HG03139 (cell line): ENCODE measurements around the gene RIN2.
"Not testable (repeated sequence)": the region's sequence is repeated elsewhere in the genome, so short reads cannot be mapped to it uniquely, and the experiment has no call there.

Experiments used
- ATAC-seq: cut with Tn5 transposase; IDR thresholded peaks from one replicate; pipeline ENCODE4 v1.9.1; 2021; ENCODE audit not compliant: unreplicated experiment

Gene RIN2

DNA sequence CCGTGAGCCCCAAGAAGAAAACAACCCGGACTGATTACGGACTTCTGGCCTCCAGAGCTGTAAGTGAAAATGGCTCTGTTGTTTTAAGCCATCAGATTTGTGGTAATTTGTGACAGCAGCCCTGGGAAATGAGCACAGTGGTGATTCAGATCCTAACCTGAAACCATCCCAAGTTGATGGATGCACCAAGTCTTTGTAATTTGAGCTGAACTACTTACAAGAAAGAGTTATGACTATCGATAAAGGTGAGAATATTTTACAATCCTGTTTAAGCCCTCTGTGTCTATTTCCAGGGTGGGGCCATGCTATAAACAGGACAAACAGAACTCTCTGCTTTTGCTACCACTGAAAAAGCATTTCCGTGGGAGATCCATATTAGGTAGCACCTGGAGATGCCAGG lies 19.1 kb upstream of the RIN2 start:
- ATAC-seq = no peak

DNA sequence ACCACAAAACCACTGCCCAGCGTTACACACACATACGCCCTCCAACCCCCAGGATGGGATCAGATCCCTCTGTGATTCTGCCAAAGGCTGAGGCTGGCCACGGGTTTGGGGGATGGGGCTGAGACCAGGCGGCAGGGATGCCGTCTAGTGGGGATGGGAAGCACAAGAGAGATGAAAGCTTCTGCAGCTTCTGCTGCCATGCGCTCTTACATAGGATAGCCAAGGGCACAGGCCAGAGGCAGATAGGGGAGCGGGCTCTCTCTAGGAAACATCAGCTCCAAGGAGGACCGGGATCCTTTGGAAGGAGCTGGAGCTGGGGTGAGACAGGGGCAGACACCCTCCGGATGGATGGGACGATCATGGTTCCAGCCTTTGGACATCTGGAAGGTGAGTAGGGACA lies 18.7 kb upstream of the RIN2 start:
- ATAC-seq = no peak

DNA sequence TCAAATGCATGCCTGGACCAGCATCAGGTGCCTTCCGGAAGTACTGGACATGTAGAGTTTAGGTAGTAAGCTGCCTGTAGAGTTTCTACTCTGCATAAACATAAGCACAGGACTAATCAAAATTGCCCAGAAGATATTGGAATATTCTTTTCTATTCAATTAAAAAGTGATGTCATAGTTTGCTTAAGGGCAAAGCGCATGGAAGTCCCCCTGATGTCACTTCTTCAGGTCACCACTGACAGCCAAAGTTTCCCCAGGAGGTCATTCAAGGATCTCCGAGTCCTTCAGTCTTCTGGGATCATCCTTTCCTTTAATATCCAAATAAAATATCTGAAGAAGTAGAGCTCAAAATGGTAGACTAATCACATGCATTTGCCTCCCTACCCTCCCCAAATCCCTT lies 17.5 kb upstream of the RIN2 start:
- ATAC-seq = no peak

DNA sequence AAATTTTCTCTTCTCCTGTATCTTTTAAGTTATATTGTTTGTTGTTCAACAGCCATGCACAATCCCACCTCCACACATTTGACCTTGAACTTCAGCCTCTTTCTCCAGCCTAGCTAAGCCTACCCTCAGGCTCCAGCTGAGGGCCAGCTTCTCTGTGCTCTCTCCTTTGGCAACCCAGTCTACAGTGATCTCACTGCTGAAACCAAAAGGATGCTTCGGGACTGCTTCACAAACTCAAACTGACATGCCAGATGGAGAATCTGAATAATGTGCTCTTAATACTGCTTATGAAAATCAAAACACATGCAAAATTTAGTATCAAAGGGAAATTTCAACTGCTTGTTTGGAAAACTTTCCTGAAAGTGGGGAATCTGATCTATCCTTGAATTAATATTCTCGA lies 16.1 kb upstream of the RIN2 start:
- ATAC-seq = no peak

DNA sequence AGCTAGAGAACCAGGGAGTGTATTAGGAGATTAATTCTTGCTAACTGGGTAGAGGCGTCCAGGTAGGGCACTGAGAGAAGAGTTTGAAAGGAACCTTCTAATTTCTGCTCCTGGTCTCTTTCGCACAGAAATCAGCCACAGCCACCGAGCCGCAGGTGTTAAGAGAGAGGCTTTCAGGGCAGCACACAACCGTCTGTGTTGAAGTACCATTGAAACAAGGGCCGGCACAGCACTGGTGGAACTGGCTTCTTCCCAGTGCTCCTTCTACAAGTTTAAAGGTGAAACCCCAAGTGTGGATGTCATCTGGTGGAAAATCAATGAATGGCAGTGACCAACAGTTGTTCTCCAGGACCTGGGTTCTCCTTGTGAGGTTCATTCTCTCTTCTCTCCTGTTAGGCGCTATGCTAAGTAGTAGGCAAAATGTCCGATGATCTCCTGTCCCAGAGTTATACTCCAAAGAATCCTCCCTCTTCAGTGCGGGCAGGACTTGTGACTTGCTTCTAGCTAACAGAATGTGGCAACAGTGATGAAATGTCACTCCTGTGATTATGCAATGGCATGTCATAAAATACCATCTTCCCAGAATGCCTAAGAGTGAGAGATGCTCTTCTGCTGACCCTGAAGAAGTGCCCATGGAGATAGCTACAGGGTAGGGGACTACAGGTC lies 15.0 kb upstream of the RIN2 start:
- no peak for ATAC-seq

DNA sequence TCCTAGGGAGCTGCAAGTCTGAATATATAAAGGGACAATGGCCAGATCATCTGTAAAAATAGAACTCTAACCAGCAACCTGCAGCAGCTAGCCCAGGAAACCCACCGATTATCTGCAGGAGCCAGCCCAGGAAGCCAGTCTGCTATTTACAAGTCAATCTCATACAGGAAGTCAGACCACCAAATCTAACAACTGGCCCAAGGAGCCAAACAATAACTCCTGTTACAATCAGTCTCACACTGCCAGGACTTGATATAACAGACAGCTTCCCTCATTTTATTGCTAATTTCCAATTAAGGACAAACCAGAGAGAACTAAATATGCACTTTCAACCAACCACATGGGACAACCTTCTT lies 14.4 kb upstream of the RIN2 start:
- ATAC-seq = no peak

DNA sequence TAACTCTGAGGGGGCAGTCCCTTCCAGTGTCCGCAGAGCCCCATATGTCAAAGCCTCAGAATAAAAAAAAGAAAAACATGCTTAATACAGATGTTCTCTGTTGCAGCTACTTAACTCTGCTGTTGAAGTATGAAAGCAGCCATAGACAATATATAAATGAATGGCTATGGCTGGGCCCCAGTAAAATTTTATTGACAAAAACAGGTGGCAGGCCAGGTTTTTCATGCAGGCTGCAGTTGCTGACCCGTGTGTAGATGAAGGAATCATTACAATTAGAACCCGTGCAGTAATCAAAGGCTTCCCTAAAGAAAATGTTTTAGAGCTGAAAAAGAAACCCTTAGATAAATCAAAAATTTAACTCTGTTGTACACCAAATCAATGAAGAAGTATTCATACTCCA lies 13.0 kb upstream of the RIN2 start:
- ATAC-seq = no peak

DNA sequence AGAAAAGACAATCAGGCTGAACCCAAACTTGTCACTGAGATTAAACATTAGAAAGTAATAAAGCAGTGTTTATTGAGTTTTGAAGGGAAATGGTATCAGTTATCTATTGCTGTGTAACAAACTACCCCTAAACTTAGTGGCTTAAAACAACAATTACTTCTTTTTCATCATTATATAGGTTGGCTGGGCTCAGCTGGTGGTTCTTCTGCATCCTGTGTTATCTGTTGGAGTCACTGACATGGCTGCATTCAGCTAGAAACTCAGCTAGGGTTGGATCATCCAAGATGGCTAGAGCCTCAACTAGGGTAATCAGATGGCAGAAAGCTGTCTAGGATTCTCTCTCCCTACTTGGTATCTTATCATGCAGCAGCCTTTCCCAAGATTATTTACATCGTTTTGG lies 12.5 kb upstream of the RIN2 start:
- no peak for ATAC-seq

DNA sequence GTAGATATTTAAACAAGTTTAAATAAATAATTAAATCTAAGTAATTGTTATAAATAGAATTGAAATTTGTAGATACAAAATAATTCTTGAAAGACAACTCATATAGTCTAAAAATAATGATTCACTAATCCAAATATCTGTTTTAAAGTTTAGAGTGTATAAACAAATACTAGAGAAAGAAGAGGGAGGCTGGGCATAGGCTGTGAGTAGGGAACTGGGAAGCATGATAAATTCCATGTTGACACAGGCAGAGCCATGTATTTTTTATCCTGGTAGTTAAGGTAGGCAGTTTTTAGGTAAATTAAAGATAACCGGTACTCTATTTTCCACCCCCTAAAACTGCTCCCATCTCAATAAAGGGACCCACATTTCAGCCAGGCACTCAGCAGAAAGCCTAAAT lies 11.7 kb upstream of the RIN2 start:
- no peak for ATAC-seq

DNA sequence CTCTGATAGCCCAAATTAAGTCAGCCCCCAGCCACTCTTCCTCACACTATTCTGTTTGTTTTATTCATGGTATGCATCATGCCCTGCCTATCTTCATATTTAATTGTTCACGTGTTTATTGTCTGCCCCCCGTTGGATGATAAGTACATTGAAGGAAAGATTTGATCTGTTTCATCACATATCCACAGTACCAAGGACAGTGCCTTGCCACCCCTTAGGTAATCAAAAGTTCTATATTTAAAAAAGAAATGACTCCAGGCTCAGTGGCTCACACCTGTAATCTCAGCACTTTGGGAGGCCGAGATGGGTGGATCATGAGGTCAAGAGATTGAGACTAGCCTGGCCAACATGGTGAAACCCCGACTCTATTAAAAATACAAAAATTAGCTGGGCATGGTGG lies 10.2 kb upstream of the RIN2 start:
- no peak for ATAC-seq

DNA sequence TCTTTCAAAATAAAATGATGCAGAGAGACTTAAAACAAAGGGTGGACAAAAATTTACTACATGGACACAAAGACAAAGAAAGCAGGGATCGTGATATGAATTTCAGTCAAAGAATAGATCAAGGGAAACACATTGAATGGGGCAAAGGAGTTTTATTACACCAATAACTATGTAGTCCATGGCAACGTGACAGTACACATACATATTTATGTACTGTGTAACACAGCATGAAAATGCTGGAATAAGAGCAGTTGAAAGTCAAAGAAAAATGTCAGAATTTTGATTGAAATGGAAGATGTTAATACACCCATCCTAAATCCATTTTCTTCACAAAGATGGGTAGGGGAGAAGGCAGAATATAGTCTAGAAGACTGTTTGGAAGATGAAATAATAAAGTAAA lies 9.4 kb upstream of the RIN2 start:
- no peak for ATAC-seq

DNA sequence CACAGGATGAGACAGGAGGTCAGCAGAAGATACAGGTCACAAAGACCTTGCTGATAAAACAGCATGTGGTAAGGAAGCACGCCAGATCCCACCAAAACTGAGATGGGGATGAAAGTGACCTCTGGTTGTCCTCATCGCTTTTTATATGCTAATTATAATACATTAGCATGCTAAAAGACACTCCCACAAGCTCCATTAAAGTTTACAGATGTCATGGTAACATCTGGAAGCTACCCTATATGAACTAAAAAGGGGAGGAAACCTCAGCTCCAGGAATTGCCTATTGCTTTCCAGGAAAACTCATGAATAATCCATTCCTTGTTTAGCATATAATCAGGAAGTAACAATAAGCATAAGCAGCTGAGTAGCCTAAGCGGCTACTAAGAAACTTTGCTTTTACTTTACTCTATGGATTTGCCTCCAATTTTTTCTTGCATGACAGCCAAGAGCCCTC lies 8.4 kb upstream of the RIN2 start:
- ATAC-seq = no peak

DNA sequence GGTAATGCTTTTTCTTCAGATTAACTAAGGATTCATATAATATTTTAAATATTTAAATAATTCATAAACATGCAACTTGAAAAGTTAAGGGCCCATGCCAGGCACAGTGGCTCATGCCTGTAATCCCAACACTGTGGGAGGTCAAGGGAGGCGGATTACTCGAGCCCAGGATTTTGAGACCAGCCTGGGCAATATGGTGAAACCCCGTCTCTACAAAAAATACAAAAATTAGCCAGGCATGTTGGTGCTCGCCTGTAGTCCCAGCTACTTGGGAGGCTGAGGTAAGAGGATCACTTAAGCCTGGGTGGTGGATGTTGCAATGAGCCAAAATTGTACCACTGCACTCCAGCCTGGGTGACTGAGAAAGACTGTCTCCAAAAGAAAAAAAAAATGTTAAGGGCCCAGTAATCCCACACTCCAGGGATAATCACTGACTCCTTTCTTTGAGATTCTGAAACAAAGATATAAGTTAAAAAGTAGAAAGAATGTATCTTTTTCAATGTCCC lies 7.9 kb upstream of the RIN2 start:
- ATAC-seq = no peak

DNA sequence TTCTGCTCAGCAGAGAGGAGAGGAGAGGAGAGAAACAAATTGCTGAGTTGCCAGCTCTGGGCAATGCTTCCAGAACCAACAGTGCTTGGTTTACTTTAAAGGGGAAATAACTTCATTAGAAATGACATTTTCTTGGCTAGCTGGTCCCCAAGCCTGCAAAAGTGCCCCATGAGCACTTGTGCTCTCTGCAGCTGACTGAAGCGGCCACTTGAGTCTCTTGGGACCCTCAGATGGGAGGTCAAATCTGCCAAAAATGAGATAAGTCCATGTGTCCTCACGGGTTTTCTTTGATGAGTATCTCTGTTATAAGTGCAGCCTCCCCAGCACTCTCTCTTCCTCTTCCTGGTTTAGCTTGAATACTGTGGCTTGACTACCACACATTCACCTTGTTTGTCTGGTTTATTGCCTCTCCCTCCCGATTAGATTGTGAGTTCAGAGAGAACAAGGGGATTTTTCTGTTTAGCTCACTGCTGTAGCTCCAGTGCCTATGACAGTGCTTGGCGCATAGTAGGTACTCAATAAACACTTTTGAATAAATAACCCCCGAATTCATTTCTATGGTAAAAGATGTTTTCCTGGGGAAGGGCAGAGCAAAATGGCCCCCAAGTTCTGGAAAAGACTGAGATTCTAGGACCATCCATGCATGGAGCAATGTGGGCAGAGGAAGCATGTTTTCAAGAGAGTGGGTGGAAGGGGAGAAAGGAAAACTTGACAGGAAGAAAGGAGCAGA lies 7.0 kb upstream of the RIN2 start:
- no peak for ATAC-seq

DNA sequence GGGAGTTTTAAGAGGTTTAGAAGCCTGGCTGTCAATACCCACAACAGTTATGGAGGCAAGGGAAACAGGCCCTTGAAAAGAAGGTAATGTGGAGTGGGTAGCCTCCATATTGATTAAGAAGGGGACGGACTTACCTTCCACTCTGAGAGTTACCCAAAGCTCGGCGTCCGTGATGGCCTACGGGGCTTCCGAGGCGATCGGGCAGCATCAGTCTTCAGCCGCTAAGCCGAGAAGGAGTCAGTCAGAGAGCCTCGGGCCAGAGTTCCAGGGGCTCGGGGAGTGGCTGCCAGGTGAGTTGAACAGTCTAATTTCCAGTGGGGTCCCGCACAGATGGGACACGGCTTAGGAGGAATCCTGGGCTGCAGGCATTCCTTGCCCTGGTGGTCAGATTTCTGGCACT lies 3.9 kb upstream of the RIN2 start:
- ATAC-seq = not testable (repeated sequence)

DNA sequence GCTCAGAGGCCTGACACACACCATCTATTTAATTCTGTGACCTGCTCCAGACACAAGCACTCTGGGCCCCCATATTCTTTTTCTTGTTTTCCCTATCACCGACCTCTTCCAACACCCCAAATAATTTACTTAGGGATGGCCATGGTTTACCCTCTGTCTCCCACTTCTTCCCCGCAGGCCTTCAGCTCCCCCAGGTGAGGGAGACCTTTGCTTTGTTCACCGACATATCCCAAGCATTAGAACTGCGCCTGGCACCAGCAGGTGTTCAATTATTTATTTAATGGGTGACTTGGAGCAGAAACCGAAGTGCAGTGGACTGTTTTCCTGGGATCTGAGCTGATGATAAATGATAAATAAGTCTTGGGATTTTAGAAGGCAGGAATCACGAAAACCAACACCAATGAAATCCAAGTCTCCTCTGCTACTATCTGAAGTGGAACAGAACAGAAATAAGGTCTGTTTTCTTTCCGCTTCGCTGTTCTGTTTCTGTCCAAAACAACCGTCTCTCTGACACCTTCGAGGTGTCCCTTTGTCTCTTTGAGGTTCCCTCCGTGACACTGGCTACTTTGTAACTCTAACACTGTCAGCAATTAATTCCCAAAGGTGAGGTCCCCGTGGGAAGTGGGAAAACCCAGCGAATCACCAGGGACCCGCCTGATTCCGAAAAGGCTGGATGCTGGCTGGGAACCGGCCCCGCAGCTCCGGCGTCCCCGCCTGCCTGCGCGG lies 1.1 kb upstream of the RIN2 start:
- ATAC-seq = no peak

DNA sequence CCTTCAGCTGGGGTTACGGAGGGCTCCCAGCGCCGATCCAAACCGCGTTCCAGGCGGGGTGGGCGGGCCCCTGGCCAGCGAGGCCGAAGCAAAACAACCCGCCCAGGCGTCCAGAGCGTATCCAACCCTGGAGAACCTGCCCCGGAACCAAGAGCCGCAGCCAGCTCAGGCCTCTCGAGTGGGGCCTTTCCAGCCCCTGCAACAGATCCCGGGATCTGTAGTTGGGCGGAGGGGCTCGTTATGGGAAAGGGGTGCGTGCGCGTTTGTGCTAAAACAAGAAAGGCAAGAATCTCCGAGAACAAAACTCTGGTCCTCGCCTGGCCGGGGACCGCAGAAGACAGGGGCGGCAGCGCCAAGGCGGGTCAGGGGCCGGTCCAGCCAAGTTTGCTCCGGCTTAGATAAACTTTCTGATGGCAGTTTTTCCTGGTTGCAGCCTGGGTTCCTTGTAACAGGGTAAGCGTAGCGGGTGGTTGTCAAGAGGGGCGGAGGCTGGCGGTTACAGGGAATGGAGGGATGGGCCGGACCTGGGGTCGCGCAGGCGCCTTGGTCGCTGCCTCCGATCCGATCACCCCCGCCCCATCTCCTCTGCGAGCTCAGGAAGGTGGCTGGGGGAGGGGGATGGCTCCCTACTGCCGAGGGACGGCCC lies 448 bp upstream of the RIN2 start:
- no peak for ATAC-seq

DNA sequence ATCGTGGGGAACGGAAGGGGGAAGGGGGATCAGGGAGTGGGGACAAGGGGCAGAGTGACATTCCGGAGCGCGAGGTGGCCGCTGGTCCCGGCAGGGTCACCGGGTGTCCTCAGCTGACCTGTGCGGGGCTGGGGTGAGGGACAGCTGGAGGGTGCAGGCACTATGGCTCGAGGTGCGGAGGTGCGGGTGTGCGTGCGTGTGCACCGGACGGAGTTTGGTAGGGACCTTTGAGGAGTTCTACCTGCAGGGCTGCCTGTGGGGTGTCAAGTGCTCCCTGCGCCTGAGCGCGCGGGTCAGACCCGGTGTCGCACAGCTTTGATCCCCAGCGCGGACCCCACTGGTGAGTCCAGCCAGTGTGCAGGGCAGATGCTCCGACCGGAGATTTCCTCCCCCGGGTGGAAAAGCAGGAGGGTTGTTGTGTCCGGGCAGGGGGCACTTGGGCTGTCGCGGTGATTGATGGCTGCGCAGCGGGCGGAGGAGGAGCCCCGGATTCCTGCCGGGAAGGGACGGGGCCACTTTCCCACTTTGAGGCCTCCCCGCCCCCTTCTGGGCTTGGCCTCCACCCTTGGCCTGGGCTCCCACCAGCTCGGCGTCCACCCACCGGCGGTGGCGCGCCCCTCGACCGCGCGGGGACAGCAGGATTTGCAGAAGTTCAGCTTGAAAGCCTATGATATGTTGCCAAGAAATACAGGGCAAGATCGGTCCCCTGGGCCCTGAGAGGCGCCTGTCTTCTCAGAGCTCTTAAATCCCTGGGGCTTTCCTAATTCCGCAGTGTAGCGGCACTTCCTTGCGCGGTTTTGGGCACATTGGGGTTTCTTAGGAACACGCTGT lies 658 bp downstream of the RIN2 start:
- ATAC-seq = no peak

DNA sequence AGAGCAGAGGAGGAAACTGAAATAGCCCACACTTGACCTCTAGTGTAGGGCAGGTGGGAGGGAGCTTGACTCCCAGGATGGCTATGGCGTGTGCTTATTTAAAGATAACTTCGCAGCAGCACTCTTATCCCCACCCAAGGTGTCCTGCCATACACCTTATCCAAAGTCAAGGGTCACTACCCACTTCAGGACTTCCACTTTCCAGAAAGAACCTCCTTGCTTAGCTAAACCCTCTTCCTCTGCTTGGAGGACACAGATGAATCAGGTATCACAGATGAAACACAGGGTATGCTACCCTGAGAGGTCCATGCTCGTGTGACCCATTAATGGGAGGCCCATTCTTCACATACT lies 2.3 kb downstream of the RIN2 start:
- no peak for ATAC-seq

DNA sequence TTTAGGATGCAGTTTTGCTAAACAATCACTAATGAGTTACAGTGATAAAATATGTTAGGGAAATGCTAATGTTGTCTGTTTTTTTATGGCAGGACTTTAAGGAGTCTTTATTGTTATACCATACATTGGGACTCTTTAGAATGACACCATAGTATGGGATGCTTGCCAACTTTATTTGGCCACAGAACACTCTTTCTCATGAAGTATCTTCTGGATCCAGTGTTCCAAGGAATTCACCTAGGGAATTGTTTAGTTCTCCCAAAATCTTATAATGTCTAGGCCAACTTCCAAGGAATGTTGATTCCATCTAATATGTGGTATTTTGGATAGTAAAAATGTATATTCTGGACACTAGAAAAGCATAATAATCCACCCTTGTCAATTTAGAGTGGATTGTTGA lies 3.3 kb downstream of the RIN2 start:
- ATAC-seq = no peak

DNA sequence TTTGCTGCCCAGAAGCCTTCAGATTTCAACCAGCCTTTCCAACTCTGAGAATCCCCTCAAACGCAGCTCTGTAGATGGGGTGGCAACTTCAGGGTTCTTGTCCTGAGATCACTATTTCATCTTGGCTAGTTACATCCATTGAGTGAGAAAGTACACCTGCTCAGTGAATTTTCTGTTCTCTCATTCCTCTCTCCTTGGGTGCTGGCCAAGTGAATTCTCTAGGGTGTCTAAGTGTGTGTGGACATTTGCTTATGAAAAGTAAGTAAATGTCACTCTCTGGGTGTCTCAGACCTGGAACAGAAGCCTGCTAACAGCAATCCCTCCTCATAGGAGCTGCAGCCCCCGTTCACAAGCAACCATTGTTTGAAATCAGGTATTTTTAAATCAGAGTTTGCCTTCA lies 3.8 kb downstream of the RIN2 start:
- ATAC-seq = no peak
